B cell (primary cell): ENCODE measurements around the gene PRM2.

ENCODE experiments used
- EZH2 ChIP-seq: IDR thresholded peaks from 2 replicates; pipeline ENCODE4 v1.6.1; 2012; ENCODE audit warnings: borderline replicate concordance, low read depth, mild to moderate bottlenecking, moderate library complexity, low read length; ENCODE audit not compliant: insufficient read depth, poor library complexity, severe bottlenecking
- TF ChIP-seq, protein P1 (sequence below): fragments of 200-600 bp; IDR thresholded peaks from one replicate; pipeline ENCODE4 v1.8.0; 2022; ENCODE audit warnings: antibody characterized with exemption, mild to moderate bottlenecking

DNA sequence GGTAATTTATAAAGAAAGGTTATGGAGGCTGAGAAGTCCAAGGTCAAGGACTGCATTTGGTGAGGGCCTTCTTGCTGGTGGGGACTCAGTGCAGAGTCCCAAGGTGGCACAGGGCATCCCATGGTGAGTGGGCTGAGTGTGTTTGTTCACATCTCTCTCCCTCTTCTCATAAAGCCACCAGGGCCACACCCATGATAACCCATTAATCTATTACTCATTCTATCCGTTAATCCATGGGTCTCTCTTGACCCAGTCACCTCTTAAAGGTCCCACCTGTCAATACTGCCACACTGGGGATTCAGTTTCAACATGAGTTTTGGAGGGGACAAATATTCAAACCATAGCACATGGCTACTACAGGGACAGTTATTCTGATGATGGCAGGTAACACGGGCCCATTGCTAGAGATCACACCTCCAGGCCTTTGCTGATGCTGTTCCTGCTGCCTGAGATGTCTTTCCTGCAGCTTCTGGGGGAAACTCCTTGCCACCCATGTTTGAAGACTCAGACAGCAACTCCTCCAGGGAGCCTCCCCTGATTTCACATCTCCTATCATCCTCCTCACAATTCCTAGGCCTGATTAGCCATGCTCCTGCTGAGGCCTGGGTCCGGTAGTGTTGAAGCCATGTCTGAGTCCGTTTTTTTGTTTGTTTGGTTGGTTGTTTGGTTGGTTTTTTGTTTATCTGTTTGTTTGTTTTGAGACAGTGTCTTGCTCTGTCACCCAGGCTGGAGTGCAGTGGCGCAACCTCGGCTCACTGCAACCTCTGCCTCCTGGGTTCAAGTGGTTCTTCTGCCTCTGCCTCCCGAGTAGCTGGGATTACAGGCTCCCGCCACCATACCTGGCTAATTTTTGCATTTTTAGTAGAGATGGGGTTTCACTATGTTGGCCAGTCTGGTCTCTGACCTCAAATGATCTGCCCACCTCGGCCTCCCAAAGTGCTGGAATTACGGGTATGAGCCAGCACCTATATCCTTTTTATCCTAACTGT lies 36.3 kb downstream of the PRM2 start:
- TF ChIP-seq EZH2: no peak
- TF ChIP-seq, protein P1, sequence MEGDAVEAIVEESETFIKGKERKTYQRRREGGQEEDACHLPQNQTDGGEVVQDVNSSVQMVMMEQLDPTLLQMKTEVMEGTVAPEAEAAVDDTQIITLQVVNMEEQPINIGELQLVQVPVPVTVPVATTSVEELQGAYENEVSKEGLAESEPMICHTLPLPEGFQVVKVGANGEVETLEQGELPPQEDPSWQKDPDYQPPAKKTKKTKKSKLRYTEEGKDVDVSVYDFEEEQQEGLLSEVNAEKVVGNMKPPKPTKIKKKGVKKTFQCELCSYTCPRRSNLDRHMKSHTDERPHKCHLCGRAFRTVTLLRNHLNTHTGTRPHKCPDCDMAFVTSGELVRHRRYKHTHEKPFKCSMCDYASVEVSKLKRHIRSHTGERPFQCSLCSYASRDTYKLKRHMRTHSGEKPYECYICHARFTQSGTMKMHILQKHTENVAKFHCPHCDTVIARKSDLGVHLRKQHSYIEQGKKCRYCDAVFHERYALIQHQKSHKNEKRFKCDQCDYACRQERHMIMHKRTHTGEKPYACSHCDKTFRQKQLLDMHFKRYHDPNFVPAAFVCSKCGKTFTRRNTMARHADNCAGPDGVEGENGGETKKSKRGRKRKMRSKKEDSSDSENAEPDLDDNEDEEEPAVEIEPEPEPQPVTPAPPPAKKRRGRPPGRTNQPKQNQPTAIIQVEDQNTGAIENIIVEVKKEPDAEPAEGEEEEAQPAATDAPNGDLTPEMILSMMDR: no peak
